ENCODE measurements around the gene GALNT13.

Gene GALNT13

GRCh38 chr2:154132827-154133226, 261.1 kb downstream of the GALNT13 start:
- no peak for DNase-seq

GRCh38 chr2:154133823-154134222, 262.1 kb downstream of the GALNT13 start:
- no peak for DNase-seq

GRCh38 chr2:154140249-154141025, 268.7 kb downstream of the GALNT13 start:
- no peak for DNase-seq

GRCh38 chr2:154142480-154142879, 270.8 kb downstream of the GALNT13 start:
- no peak for DNase-seq

GRCh38 chr2:154143105-154143504, 271.4 kb downstream of the GALNT13 start:
- DNase-seq: no peak

- no peak for DNase-seq
Measured at GRCh38 chr2:154158101-154158500, 286.4 kb downstream of the GALNT13 start.

- DNase-seq: no peak
Measured at GRCh38 chr2:154161286-154161685, 289.6 kb downstream of the GALNT13 start.

- DNase-seq: no peak
Measured at GRCh38 chr2:154170400-154170799, 298.7 kb downstream of the GALNT13 start.

GRCh38 chr2:154173164-154173563, 301.4 kb downstream of the GALNT13 start:
- no peak for DNase-seq

- DNase-seq: no peak
Measured at GRCh38 chr2:154173919-154174318, 302.2 kb downstream of the GALNT13 start.

- no peak for DNase-seq
Measured at GRCh38 chr2:154182008-154182407, 310.3 kb downstream of the GALNT13 start.

- no peak for DNase-seq
Measured at GRCh38 chr2:154187948-154188347, 316.2 kb downstream of the GALNT13 start.

GRCh38 chr2:154189953-154190352, 318.2 kb downstream of the GALNT13 start:
- DNase-seq: peak; percentile 46

- no peak for DNase-seq
Measured at GRCh38 chr2:154193246-154193645, 321.5 kb downstream of the GALNT13 start.

- DNase-seq: no peak
Measured at GRCh38 chr2:154194909-154195643, 323.4 kb downstream of the GALNT13 start.

GRCh38 chr2:154195644-154196195, 324.0 kb downstream of the GALNT13 start:
- DNase-seq: no peak

GRCh38 chr2:154198866-154199265, 327.1 kb downstream of the GALNT13 start:
- DNase-seq: no peak

GRCh38 chr2:154203206-154203605, 331.5 kb downstream of the GALNT13 start:
- no peak for DNase-seq

- DNase-seq: no peak
Measured at GRCh38 chr2:154203902-154204301, 332.2 kb downstream of the GALNT13 start.

- no peak for DNase-seq
Measured at GRCh38 chr2:154207288-154208047, 335.7 kb downstream of the GALNT13 start.

GRCh38 chr2:154223726-154224125, 352.0 kb downstream of the GALNT13 start:
- no peak for DNase-seq

- peak; percentile 78 for DNase-seq
Measured at GRCh38 chr2:154226931-154227330, 355.2 kb downstream of the GALNT13 start.

- DNase-seq: no peak
Measured at GRCh38 chr2:154228566-154229280, 357.0 kb downstream of the GALNT13 start.
